Activated naive CD8-positive, alpha-beta T cell (primary cell): ENCODE results near the gene RYR3.

Source experiments
- H3K27ac Mint-ChIP-seq: one replicate; pipeline ENCODE4 v1.8.0; 2021; ENCODE audit warnings: mixed read lengths
- H3K27me3 Mint-ChIP-seq: one replicate; pipeline ENCODE4 v1.8.0; 2021; ENCODE audit warnings: mixed read lengths
- H3K36me3 Mint-ChIP-seq: one replicate; pipeline ENCODE4 v1.8.0; 2021; ENCODE audit warnings: mixed read lengths
- H3K4me1 Mint-ChIP-seq: one replicate; pipeline ENCODE4 v1.8.0; 2021; ENCODE audit warnings: low read depth, mixed read lengths
- H3K4me3 Mint-ChIP-seq: one replicate; pipeline ENCODE4 v1.8.0; 2021; ENCODE audit warnings: mild to moderate bottlenecking, mixed read lengths
- H3K9me3 Mint-ChIP-seq: one replicate; pipeline ENCODE4 v1.8.0; 2021; ENCODE audit warnings: low read depth, mixed read lengths

The RYR3 gene

DNA sequence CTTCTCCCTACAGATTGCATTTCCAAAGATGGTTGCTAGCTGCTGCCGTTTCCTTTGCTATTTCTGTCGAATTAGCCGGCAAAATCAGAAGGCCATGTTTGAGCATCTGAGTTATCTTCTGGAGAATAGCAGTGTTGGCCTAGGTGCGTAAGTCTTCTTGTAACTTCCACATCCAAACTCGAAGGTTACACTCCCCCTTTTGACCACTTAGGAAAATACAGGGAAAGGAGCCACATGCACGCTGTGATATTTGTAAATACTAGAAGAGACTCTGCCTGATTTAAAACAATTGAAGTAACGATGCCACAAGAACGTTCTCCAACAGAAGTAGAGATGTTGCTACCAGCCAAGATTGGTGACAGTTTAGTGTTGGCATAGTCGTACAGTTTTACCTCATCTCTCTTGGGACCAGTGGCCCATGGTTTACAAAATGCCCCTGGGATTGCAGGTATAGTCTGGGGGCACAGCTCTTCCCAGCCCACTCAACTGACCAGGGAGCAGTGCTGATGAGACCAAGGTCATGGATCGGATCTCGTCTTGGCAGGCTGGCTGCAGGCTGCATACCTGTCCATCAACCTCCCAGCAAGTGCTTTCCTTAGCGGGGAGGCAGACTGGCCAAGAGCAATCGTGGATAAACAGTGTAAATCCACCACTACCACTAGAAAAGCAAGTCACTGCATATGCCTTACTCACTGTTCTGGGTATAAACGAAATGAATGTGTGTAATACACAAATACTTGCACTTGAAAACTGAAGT lies 389.1 kb downstream of the RYR3 start:
- H3K36me3 Mint-ChIP-seq = no peaks in the 10 kb centered on the region
- H3K4me1 Mint-ChIP-seq = no peaks in the 10 kb centered on the region
- H3K27ac Mint-ChIP-seq = no peak overlapping the region
- H3K9me3 Mint-ChIP-seq = no peaks in the 10 kb centered on the region
- no peak overlapping the region for H3K4me3 Mint-ChIP-seq
- H3K27me3 Mint-ChIP-seq = no peaks in the 10 kb centered on the region

DNA sequence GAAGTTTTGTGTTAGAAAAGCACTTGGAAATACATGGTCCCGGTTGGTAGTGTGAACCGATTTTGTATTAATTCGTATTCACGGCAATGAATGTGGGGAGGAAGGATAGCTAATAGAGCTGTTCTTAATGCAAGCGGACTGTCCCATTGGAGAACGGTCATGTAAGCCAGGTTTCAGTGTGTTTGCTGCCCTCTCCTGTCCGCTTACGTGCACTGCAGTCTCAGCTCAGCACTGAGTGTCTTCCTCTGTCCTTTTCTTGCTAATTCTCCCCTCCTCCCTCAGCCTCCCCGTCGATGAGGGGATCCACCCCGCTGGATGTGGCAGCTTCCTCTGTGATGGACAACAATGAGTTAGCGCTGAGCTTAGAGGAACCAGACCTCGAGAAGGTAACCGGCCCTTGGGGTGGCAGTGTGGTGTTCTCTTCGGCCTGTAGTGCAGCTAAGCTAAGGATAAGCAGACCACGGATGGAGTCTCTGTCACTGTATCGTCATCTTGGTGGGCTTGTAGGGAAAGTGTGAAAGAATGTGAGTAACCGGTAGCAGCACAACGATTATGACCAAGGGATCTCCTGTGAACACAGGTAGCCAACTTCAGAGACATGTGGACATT lies 390.0 kb downstream of the RYR3 start:
- Mint-ChIP-seq H3K4me3 (no peak overlapping the region), H3K9me3 (no peaks in the 10 kb centered on the region), H3K36me3 (no peaks in the 10 kb centered on the region), H3K4me1 (no peaks in the 10 kb centered on the region), H3K27ac (no peak overlapping the region), H3K27me3 (no peaks in the 10 kb centered on the region)

- no peak overlapping the region for H3K4me3 Mint-ChIP-seq
- no peak overlapping the region for H3K27ac Mint-ChIP-seq
- no peaks in the 10 kb centered on the region for H3K9me3 Mint-ChIP-seq
- H3K36me3 Mint-ChIP-seq = no peaks in the 10 kb centered on the region
- no peaks in the 10 kb centered on the region for H3K4me1 Mint-ChIP-seq
- H3K27me3 Mint-ChIP-seq = no peaks in the 10 kb centered on the region
These were observed 390.5 kb downstream of the RYR3 start for GRCh38 chr15:33701304-33701696.

DNA sequence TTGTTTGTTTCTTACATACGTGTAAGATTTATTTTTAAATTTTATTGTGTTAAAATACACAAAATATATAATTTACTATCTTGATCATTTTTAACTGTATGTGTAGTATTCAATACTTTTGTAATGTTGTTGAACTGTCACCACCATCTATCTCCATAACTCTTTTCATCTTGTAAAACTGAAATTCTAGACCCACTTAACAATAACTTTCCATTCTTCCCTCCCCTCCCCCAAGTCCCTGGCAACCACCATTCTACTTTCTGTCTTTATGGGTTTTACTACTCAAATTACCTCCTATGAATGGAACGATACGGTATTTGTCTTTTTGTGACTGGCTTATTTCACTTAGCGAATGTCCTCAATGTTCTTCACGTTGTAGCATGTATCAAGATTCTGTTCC lies 395.4 kb downstream of the RYR3 start:
- no peak overlapping the region for H3K27ac Mint-ChIP-seq
- peaks cover 2% of the 10 kb centered on the region for H3K36me3 Mint-ChIP-seq
- H3K27me3 Mint-ChIP-seq = no peaks in the 10 kb centered on the region
- H3K9me3 Mint-ChIP-seq = peaks cover 4% of the 10 kb centered on the region
- H3K4me1 Mint-ChIP-seq = no peaks in the 10 kb centered on the region
- H3K4me3 Mint-ChIP-seq = no peak overlapping the region

GRCh38 chr15:33710748-33711147 lies 400.0 kb downstream of the RYR3 start:
- Mint-ChIP-seq H3K27me3 (no peaks in the 10 kb centered on the region), H3K4me1 (no peaks in the 10 kb centered on the region), H3K4me3 (no peak overlapping the region), H3K36me3 (peaks cover 2% of the 10 kb centered on the region), H3K27ac (no peak overlapping the region), H3K9me3 (peaks cover 4% of the 10 kb centered on the region)

GRCh38 chr15:33716025-33716424 lies 405.3 kb downstream of the RYR3 start:
- Mint-ChIP-seq H3K36me3 (no peaks in the 10 kb centered on the region), H3K27me3 (no peaks in the 10 kb centered on the region), H3K27ac (no peak overlapping the region), H3K4me1 (no peaks in the 10 kb centered on the region), H3K9me3 (no peaks in the 10 kb centered on the region), H3K4me3 (no peak overlapping the region)

GRCh38 chr15:33720952-33721351 lies 410.2 kb downstream of the RYR3 start:
- Mint-ChIP-seq H3K36me3 (no peaks in the 10 kb centered on the region), H3K27me3 (no peaks in the 10 kb centered on the region), H3K4me3 (no peak overlapping the region), H3K9me3 (no peaks in the 10 kb centered on the region), H3K4me1 (no peaks in the 10 kb centered on the region), H3K27ac (no peak overlapping the region)

DNA sequence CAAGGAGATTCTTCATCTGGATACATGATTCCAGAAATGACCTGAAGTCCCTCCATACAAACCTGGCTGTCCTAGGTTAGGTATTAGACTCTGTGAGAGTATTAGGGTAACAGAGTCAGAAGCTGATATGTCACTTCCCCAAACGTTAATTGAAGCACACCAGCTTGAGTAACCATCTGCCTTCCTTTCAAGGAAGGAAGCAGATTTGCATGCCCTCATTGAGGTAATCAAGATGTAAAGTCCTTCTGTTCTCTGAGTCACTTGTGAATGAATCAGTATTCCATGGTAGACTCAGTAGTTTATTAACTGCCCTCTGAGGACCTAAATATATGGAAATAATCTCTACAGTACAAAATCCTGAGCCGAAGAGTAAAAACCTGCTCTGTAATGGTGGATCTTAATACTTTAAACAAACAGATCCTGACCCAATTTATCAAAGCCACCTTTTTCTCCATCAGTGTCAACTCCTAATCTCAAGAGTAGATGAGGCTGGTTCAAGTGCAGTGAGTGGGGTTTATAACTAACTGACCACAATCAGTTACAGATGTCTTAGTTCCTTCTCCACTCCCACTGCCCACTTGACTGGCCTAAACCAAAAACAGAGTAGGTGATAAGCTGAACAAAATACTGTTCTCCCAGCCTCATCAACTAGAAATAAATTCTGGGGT lies 411.4 kb downstream of the RYR3 start:
- no peak overlapping the region for H3K27ac Mint-ChIP-seq
- H3K36me3 Mint-ChIP-seq = no peaks in the 10 kb centered on the region
- H3K4me3 Mint-ChIP-seq = no peak overlapping the region
- H3K27me3 Mint-ChIP-seq = no peaks in the 10 kb centered on the region
- H3K9me3 Mint-ChIP-seq = no peaks in the 10 kb centered on the region
- H3K4me1 Mint-ChIP-seq = no peaks in the 10 kb centered on the region

DNA sequence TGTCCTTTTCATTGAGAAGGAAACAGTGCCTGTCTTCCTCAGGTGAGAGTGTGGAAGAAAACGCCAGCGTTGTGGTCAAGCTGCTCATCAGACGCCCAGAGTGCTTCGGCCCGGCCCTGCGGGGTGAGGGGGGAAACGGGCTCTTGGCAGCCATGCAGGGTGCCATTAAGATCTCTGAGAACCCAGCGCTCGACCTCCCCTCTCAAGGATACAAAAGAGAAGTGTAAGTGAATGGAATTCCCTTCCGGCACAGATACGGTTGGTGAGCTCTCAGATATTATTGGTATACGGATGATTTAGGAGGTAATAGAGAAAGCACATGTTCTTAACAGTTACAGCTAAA lies 411.9 kb downstream of the RYR3 start:
- H3K27ac Mint-ChIP-seq = no peak overlapping the region
- H3K27me3 Mint-ChIP-seq = no peaks in the 10 kb centered on the region
- H3K4me3 Mint-ChIP-seq = no peak overlapping the region
- H3K9me3 Mint-ChIP-seq = no peaks in the 10 kb centered on the region
- H3K36me3 Mint-ChIP-seq = no peaks in the 10 kb centered on the region
- no peaks in the 10 kb centered on the region for H3K4me1 Mint-ChIP-seq

GRCh38 chr15:33724321-33725036 lies 413.7 kb downstream of the RYR3 start:
- Mint-ChIP-seq H3K4me3 (no peak overlapping the region), H3K4me1 (no peaks in the 10 kb centered on the region), H3K27me3 (no peaks in the 10 kb centered on the region), H3K9me3 (no peaks in the 10 kb centered on the region), H3K36me3 (no peaks in the 10 kb centered on the region), H3K27ac (no peak overlapping the region)

DNA sequence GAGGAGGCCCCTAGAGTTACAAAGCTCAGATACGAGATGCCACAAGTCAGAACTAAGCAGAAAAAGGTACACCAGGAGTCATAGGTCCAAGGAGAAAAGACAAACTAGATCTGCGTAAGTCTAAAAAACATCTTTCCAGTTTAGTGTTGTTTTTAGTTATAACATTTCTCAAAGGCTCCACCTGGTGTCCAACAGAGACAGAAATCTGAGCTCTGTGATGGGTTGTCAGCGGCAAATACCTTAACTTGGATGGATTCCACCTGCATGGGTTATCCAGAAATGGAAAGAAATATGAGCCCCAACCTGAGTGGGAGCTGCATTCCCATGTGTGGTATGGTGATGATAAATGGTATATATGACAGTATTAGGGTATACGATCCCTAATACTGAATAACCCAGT lies 418.9 kb downstream of the RYR3 start:
- H3K27me3 Mint-ChIP-seq = no peaks in the 10 kb centered on the region
- H3K4me3 Mint-ChIP-seq = no peak overlapping the region
- H3K9me3 Mint-ChIP-seq = no peaks in the 10 kb centered on the region
- no peak overlapping the region for H3K27ac Mint-ChIP-seq
- no peaks in the 10 kb centered on the region for H3K4me1 Mint-ChIP-seq
- no peaks in the 10 kb centered on the region for H3K36me3 Mint-ChIP-seq

DNA sequence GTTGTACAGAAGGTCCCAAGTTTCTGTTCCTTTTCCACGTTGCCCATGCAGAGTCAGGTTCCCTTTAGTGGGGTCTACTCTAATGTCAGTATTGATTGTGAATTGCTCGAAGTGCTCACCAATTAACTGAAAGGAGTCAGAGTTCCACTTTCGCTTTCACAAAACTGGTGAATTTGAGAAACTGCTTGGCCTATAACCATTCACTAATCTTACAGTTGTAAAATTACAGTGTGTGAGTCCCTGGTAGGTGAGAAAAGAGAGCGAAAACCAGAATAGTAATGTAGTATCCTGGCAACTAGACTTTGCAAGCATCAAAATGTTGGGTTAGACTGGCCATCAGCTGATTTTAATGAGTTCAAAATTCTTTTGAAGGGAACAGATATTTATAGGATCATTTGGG lies 420.0 kb downstream of the RYR3 start:
- H3K36me3 Mint-ChIP-seq = no peaks in the 10 kb centered on the region
- no peaks in the 10 kb centered on the region for H3K27me3 Mint-ChIP-seq
- no peaks in the 10 kb centered on the region for H3K9me3 Mint-ChIP-seq
- H3K27ac Mint-ChIP-seq = no peak overlapping the region
- H3K4me1 Mint-ChIP-seq = no peaks in the 10 kb centered on the region
- H3K4me3 Mint-ChIP-seq = no peak overlapping the region

- Mint-ChIP-seq H3K4me3 (no peak overlapping the region), H3K4me1 (no peaks in the 10 kb centered on the region), H3K27me3 (peaks cover 2% of the 10 kb centered on the region), H3K27ac (no peak overlapping the region), H3K9me3 (no peaks in the 10 kb centered on the region), H3K36me3 (no peaks in the 10 kb centered on the region)
These were observed 424.4 kb downstream of the RYR3 start for GRCh38 chr15:33735143-33735542.

- H3K4me3 Mint-ChIP-seq = no peak overlapping the region
- peaks cover 2% of the 10 kb centered on the region for H3K27me3 Mint-ChIP-seq
- H3K27ac Mint-ChIP-seq = no peak overlapping the region
- H3K9me3 Mint-ChIP-seq = no peaks in the 10 kb centered on the region
- H3K4me1 Mint-ChIP-seq = no peaks in the 10 kb centered on the region
- H3K36me3 Mint-ChIP-seq = no peaks in the 10 kb centered on the region
These were observed 425.0 kb downstream of the RYR3 start for GRCh38 chr15:33735637-33736247.
